ENCODE results near the gene SULT4A1.
A peak's percentile ranks its signal among the peaks of the same experiment; 100 is the strongest.
"Not testable (repeated sequence)": the region's sequence is repeated elsewhere in the genome, so short reads cannot be mapped to it uniquely, and the experiment has no call there.

The SULT4A1 gene, protein sequence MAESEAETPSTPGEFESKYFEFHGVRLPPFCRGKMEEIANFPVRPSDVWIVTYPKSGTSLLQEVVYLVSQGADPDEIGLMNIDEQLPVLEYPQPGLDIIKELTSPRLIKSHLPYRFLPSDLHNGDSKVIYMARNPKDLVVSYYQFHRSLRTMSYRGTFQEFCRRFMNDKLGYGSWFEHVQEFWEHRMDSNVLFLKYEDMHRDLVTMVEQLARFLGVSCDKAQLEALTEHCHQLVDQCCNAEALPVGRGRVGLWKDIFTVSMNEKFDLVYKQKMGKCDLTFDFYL

DNA sequence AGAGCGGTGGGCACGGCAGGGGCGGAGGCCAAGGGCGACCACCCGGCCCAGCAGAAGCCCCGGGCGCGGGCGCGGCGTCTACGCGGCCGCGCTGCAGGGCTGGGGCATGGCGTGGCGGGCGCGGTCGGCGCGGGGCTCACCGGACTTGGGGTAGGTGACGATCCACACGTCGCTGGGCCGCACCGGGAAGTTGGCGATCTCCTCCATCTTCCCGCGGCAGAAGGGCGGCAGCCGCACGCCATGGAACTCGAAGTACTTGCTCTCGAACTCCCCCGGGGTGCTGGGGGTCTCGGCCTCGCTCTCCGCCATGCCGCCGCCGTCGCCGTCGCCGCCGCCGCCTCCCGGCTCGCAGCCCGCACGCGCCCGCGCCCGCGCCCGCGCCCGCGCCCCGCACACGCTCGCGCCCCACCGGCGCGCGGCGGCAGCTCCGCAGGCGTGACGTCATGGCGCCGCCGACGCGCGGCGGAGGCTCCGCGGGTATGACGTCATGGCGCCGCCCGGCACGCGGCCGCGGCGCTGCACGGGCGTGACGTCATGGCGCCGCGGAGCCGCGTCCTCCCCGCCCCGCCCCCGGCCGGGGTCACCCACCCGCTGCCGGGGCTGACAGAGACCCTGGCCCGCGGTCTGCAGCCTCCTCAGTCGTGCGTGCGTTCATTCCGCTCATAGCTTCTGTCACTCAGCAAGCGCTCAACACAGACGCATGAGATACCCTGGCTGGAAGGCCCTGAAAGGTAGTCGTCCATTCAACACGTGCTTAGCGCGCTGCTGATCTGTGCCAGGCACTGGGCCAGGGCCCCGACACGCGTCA, at the start of gene SULT4A1:
Gene SULT4A1, minus strand, starts transcription at position 440 of the 808 bp plus-strand sequence. Its CDS starts 131 bp downstream, at position 309.
- no peak for DNase-seq

DNA sequence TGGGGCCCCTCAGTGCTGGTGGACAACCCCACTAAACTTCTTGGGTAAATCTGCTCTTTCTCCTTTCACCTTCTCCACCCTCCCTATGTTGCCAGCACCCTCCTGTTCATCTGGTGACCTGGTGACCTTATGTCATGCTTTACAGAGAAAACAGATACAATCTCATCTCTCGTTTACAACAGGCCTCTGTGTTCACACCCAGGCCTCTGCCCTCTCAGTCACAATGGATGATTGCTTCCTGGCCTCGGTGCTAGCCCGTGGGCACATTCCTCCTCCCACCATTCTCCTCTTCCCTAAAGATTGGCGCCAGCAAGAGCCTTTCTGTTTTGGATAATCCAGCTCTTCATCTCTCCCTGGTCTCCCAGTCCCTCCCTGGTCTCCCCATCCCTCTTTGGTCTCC, 49.0 kb upstream of the SULT4A1 start:
- no peak for DNase-seq

DNA sequence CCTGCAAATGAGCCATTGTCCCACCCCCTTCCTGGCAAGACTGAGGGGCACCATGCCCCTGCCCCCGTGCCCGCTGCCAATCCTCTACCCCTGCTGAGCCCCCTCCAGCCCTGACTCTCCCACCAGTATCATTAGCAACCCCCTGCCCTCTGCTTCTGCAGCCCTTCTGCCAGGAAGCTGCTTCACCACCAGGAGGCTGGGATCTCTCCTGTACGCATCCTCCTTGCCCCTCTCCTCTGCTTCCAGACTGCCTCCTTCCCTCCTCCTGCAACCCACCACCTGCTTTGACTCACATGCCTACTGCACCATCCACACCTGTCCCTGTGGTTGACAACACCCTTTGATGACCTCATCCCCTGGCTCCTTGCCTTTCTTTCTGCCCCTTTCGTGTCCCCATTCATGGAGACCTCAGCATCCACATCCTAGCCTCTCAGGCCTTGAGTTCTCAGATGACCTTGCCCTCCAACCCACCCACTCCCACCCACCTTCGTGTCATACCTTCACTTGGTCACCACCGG, 47.9 kb upstream of the SULT4A1 start:
- no peak for DNase-seq

DNA sequence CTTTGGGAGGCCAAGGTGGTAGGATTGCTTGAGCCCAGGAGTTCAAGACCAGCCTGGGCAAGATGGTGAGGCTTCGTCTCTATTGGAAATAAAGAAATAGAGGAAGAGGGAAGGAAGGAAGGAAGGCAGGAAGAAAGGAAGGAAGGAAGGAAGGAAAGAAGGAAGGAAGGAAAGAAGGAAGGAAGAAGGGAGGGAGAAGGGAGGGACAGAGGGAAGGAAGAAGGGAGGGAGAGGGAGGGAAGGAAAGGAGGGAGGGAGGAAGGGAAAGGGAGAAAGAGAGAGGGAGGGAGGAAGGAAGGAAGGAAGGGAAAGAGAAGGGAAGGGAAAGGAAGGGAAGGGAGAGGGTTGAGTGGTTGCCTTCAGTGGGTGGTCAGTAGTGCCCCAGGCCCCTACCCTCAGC, 47.4 kb upstream of the SULT4A1 start:
- DNase-seq = no peak

DNA sequence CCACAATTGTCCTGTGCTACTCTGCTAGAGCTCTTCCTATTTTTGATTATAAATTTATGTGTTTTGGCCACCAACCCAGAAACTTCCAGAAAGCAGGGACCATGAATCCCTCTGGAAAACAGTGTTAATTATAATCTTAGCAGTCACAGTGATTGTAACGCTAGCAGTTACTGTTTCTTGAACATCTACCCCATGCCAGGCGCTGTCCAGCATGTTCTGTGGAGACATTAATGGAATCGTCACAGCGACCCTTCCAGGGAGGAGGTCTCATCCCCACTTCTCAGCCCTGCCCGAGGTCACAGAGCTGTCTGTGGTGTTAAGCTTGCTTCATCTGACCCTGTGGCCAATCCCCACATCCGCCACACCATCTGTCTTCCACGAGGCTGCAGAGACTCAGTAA, 43.4 kb upstream of the SULT4A1 start:
- no peak for DNase-seq

DNA sequence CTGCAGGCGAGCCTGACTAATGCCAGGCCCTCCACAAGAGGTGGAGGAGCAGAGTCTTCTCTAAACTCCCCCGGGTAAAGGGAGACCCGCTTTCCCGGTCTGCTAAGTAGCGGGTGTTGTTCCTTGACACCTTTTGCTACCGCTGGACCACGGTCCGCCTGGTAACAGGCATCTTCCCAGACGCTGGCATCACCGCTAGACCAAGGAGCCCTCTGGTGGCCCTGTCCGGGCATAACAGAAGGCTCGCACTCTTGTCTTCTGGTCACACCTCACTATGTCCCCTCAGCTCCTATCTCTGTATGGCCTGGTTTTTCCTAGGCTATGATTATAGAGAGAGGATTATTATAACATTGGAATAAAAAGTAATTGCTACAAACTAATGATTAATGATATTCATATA, 42.1 kb upstream of the SULT4A1 start:
- DNase-seq = not testable (repeated sequence)

DNA sequence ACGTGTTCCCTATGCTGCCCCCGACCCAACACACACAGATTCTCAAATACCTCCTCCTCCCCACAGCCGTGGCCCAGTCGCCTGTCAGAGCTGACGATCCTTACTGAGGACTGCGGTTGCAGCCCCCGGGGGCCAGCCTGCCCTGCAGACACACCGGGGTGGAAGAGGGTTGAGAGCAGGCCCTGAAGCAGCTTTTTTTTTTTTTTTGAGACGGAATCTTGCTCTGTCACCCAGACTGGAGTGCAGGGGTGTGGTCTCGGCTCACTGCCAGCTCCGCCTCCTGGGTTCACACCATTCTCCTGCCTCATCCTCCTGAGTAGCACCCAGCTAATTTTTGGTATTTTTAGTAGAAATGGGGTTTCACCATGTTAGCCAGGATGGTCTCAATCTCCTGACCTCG, 40.7 kb upstream of the SULT4A1 start:
- DNase-seq = not testable (repeated sequence)

DNA sequence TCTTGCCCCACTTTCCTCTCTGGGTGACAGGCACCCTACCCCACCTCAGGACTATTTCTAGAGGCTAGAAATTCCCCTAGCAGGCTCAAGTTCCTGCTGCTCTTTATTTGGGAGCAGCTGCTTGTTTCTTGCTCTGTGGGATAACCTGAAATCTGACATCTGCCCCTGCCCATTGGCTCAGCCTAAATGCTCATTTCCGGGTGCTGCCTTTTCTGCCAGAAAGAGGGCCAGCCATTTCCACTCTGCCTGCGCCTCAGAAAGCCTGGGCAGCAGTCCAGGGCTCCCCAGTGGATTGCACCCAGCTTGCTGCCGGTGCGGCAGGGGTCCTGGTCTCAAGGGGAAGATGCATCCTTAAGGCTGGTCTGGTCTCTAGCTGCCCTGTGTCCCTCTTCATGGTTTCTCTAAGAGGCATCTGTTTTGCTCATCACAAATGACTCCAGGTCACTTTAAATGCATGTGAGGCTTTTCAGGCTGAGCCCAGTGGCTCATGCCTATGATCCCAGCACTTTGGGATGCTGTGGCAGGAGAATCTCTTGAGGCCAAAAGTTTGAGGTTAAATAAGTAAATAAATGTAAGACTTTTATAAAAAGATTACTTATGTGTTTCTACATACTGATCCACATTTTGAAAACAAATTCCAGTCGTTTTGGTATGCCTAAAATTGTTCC, 39.8 kb upstream of the SULT4A1 start:
- DNase-seq = peak; percentile 96

DNA sequence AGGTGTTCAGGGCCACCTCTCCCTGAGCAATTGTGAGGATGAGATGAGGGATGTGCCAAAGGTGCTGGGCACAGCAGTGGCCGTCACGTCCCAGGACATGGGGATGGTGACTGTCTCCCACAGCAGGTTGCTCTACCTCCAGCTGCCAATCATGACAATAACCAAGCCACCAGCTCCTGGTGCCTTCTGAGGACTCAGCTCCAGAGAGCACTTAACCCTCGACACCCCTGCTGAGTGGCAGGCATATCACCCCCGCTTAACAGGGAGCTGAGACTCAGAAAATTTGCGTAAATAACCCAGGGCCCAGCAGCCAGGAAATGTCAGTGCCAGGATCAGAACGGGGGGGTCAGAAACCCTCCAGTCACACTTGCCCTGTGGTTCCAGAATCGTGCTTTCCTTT, 37.9 kb upstream of the SULT4A1 start:
- DNase-seq = no peak

DNA sequence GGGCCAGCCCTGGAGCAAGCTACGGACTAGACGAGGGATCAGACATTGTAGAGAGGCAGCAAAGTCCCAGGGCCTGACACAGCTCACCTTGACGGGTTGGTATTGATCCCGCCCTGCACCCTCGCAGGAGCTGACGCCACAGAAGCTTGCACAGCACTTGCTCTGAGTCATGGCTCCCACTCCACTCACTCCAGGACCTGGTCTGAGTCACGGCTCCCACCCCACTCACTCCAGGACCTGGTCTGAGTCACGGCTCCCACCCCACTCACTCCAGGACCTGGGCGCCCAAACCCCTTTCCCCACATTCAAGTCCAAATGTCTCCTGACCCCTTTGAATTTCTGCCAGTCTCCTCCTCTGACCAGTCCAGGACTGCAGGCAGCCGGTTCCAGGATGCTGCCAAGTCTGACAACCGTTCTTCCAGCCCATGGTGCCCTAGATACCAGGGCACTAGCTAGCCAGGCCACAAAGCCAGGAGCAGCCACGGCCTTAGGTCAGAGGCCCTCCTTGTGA, 35.5 kb upstream of the SULT4A1 start:
- peak; percentile 74 for DNase-seq

DNA sequence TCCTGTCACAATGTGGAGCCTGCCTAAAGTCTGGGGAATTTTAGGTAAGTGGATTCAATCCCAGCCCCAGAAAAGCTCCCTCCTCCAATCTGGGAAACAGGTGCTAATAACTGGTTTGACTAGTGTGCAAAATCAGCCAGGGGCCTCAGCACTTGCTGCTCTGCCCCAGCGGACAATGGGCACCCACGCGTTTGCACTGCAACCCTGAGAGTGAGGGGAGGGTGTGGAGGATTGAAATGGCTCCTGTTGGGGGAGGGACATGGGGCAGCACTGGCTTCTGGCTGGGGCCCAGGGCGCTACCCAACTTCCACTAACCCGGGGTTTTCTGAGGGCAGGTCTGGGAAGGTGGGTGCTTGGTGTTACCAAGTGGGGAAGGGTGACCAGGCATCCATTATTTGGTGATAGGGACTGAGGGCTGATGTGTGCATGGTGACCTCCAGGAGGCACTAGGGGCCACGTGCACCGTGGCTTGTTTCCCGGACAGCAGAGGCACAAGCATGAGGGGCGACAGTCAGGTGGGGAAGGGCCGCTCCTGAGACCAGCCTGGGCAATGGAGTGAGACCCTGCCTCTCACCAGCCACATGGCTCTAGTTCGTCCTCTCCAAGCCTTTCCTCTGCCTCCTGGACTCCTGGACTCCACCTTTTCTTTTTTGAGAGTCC, 33.8 kb upstream of the SULT4A1 start:
- no peak for DNase-seq

DNA sequence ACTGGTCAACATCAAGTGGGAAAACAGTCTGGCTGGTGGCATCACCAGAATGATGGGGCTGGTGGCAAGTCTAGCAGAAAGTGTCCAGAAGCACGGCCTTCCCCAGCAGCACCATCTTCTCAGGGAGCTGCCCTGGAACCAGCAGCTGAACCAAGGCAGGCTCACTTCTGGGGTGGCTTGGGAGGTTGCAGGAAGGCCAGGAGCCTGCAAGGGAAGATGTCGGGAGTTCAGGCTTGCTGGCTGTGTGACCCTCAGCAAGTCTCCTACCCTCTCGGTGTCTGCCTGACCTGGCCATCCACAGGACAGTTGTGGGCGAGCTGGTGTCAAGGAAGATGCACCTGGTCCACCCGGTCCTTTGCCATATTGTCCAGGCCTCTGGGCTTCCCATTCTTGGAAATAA, 31.8 kb upstream of the SULT4A1 start:
- no peak for DNase-seq

DNA sequence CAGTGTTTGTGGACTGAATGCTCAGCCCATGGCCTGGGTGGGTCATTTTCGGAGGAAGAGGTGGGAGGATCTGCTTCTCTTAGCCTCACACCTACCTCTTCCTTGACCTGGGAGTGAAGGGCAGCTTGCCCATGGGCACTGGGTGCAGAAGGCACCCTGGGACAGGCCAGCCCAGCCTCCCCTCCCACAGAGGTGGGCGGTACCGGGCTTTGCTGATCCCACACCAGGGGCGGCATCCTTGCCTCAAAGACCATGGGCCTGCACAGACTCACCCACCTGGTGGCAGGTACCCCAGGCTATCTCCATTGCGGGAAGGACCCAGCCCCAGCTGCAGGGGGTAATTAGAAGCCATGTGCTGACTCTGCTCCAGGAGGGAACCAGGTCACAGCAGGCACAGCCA, 31.0 kb upstream of the SULT4A1 start:
- no peak for DNase-seq

DNA sequence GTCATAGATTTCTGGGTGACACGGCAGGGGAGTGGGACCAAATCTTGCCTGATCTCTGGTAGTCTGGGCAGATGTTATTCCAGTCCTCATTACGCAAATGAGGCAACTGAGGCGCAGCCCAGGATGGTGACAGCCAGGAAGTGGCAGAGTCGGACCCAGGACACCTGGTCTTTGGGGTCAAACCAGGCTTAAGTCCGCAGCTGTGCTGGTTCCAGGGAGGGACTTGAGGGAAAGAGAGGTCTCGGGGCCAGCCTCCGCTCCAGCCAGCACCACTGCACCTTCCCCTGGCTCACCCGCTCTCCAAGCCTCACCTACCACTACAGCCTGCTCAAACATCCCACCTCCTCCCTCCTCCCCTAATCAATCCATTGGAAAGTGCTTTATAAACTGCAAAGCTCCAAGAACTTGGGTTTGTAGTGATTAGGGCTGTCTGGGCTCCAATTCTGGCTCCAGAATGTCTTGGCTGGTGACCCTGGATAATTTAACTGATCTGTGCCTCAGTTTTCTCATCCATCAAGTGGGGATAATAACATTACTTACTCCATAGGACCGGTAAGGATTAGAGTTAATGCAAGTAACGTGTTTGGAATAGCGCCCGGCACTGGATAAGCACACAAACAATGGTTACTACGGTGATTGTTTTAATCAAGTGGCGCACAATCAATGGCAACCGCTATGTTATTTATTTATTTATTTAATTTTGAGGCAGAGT, 30.0 kb upstream of the SULT4A1 start:
- no peak for DNase-seq

DNA sequence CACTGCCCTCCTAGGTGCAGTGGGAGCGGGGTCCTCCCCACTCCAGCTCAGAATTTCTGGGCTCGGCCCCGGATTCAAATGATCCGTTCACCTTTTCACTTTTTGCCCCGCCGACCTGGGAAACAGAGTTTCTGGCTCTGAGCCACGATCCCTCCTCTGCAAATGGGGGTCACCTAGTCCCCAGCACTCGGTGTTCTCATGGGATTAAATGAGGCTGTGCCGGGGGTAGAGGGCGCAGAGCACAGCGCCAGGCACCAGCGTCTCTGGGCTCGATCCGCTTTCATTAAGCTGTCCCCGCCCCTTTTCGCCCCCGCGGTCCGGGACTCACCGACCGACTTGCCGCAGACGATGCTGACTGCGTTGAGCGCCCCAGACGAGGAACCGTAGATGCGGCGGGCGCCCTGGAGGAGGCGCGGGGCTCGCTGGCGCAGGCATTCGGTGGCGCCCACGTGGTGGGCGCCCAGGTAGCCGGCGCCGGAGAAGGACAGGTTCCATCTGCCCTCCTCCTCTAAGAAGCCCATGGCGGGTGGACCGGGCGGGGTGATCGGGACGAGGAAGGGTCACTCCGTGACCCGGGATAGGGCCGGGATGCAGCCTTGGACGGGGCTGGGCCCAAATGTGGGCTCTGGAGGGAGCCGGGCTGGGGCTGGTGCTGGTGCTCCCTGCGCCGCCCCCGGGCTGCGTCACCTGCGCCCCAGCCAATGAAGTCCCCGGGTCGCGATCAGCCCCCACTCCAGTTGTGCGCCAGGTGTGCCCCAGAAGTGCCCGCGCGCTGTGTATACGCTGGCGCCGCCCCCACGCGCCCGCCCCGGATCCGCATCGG, 29.3 kb upstream of the SULT4A1 start, which contains the start of gene PNPLA5:
Gene PNPLA5, minus strand, starts transcription at position 654 of the 823 bp plus-strand sequence. Its CDS starts 133 bp downstream, at position 521.
- no peak for DNase-seq

DNA sequence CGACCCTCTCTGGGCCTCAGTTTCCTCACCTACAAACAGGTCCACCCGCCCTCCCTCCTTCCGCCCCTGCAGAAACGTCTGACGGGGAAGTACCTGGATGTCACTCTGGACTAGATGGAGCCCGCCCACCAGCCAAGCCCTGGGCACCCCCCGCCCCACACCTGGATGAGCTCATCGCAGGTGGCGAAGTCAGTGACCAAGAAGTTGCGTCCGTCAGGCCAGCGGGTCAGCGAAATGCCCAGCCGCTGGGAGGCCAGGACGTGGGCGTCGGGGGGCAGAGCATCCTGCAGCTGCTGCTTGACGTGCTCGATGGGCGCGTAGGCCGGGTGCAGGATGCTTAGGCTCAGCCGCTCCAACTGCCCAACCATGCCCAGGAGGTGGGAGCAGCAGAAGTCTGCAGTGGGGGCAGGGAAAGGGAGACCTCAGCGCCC, 28.6 kb upstream of the SULT4A1 start:
- DNase-seq = no peak

DNA sequence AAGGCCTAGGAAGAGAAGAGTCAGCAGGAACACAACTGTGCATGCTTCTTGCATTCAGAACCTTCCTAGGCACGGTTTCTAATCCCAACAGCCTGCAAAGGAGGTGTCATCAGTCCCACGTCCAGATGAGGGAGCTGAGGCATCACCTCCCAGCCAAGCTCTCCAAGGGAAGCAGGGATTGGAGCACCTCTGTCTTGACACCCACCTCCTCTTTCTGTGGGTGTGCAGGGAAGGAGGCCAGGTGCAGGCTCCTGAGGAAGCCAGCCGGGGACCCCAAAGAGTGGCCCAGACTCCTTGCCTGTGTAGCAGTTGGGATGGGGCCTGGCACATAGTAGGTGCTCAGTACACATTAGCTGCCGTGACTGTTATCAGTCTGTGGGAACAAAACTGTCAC, 27.5 kb upstream of the SULT4A1 start:
- DNase-seq = peak; percentile 36

DNA sequence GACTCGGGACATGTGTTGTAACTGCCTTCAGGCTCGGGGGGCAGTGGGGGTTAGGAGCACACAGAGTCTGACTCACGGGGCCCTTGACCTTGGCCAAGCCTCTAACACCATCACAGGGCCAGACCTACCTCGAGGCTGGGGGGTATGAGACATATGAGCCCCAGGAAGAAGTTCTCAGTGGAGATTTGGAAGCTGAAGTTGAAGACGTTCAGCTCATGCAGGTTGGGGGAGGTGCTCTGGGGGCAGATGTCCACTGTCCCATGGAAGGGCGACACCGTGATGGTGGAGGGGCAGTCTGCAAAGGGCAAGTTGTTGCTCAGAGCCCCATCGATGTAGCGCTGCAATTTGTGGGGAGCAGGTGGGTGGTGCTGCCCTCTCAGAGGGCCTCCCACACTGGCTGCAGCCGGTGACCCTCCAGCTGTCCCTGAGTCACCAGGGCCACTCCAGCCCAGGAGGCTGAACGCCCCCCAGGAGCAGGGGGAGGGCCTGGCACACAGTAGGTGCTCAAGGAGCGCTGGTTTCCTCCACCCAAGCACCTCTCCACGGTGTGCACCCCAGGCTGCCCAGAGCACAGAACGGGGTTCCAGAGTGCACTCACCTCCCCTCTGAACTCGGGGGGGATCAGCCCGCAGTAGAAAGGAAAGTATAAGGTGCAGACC, 27.0 kb upstream of the SULT4A1 start:
- DNase-seq = no peak

DNA sequence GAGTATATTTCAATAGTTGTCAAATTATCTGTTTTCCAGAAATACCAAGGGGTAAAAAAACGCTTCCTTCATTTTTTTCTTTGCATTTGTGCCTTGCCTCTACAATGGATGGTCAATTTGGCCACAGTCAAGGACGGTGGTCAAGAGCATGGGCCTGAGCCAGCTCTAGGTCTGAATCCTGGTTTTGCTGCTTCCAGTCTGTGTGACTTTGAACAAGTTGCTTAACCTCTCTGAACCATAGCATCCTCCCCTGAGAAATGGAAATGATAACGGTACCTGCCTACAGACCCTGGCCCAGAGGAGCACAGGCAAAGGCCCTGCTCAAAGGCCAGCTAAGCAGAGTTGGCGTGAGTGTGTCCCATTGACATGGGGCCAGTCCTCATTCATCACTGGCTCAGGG, 26.4 kb upstream of the SULT4A1 start:
- DNase-seq = no peak

DNA sequence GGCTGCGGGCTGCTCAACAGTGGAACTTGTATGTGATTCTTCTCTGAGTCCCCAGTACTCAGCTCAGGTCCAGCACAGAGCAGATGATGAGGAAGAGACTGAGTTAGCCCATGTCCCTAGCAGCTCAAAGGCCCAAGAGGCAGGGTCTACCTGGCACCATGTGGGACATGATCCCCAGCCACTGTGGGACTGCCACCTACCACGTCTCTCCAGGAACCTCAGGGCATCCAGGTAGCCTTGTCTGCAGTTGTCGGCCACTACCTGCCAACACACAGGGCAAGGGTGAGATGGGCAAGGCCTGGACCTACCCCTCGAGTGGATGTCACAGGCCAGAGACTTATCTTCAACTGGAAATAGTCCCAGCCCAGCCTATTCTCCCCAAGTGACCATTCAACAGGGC, 25.1 kb upstream of the SULT4A1 start:
- DNase-seq = no peak

DNA sequence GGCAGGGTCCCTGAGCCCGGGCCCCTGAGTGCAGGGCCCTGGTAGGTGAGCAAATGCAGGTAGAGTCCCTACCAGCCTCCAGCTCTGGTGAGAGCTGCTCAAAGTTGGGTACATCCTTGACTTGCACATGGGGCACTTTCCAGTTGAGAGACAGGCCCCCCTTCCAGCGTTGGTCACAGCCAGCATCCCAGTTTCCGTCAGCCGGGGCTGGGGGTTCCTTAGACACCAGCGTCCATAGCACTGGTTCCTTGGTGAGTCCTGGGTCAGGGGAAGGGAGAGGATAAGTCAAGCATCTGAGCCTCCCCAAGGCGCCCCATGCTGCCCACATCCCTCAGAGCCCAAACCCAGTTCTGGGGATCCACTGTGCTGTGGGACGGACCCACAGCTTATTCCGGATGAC, 23.9 kb upstream of the SULT4A1 start:
- DNase-seq = no peak
